ENCODE data around the gene RSPH10B2. TPM values are rescaled to one million over a fixed set of nuclear protein-coding genes. Genes with fewer than 3 reads are reported as not detected.

The RSPH10B2 gene
- total and polyA plus RNA-seq, 2 of the 13 experiments (the other 11 are each of a cell fraction or from before 2014, with no cell fraction given): 0.31 TPM; not detected in 1

DNA sequence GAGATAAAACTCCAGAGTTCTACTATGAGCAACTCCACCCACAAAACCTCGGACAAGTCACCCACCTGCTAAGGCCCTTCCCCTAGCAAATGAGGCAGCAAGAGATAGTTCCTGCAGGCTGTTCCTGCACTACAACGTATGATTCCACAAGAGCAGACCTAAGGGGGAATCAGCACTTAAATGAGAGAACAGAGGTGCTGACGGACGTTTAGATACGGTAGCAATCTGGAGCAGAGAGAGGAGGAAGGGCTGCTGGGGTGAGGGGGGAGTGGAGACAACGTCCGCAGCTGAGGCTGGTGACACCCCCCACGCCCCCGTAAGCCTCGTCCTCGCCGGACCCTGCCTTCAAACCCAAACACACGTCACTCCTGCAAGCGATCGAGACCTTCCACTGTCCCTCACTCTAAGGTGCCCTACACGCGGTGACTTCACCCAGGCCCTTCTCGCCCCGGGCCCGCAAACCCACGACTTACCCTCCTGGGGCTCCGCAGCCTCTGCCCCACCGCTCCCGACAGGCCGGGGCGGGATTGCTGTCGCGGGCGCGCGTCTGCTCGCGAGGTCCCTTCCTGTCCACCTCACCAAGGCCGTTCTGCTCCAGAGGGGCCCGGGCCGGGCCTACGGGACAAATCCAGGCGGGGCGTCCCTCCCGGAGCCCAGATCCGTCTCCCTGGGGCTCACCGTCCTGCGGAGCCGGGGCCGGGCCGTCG, 47.8 kb upstream of the RSPH10B2 start (continued):
- no peak for TF ChIP-seq HOXD1 (CRISPR knock-in tag; IDR thresholded peaks at IDR 0.05)
- 0 out of 2 replicates have a peak, but pooled peaks have one; percentile 20 for TF ChIP-seq ZNF713 (CRISPR knock-in tag; IDR thresholded peaks at IDR 0.05)
- TF ChIP-seq MAFF (IDR thresholded peaks at IDR 0.05; ENCODE audit: low read depth, low read length): no peak
- TF ChIP-seq, protein P1, sequence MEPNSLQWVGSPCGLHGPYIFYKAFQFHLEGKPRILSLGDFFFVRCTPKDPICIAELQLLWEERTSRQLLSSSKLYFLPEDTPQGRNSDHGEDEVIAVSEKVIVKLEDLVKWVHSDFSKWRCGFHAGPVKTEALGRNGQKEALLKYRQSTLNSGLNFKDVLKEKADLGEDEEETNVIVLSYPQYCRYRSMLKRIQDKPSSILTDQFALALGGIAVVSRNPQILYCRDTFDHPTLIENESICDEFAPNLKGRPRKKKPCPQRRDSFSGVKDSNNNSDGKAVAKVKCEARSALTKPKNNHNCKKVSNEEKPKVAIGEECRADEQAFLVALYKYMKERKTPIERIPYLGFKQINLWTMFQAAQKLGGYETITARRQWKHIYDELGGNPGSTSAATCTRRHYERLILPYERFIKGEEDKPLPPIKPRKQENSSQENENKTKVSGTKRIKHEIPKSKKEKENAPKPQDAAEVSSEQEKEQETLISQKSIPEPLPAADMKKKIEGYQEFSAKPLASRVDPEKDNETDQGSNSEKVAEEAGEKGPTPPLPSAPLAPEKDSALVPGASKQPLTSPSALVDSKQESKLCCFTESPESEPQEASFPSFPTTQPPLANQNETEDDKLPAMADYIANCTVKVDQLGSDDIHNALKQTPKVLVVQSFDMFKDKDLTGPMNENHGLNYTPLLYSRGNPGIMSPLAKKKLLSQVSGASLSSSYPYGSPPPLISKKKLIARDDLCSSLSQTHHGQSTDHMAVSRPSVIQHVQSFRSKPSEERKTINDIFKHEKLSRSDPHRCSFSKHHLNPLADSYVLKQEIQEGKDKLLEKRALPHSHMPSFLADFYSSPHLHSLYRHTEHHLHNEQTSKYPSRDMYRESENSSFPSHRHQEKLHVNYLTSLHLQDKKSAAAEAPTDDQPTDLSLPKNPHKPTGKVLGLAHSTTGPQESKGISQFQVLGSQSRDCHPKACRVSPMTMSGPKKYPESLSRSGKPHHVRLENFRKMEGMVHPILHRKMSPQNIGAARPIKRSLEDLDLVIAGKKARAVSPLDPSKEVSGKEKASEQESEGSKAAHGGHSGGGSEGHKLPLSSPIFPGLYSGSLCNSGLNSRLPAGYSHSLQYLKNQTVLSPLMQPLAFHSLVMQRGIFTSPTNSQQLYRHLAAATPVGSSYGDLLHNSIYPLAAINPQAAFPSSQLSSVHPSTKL (CRISPR knock-in tag; IDR thresholded peaks at IDR 0.05): peak; percentile 11; the same call in 1 of the 2 replicates
- TF ChIP-seq ZNF747 (CRISPR knock-in tag; IDR thresholded peaks at IDR 0.05; ENCODE audit: borderline replicate concordance): 0 out of 2 replicates have a peak, but pooled peaks have one; percentile 43
- TF ChIP-seq, protein P2, sequence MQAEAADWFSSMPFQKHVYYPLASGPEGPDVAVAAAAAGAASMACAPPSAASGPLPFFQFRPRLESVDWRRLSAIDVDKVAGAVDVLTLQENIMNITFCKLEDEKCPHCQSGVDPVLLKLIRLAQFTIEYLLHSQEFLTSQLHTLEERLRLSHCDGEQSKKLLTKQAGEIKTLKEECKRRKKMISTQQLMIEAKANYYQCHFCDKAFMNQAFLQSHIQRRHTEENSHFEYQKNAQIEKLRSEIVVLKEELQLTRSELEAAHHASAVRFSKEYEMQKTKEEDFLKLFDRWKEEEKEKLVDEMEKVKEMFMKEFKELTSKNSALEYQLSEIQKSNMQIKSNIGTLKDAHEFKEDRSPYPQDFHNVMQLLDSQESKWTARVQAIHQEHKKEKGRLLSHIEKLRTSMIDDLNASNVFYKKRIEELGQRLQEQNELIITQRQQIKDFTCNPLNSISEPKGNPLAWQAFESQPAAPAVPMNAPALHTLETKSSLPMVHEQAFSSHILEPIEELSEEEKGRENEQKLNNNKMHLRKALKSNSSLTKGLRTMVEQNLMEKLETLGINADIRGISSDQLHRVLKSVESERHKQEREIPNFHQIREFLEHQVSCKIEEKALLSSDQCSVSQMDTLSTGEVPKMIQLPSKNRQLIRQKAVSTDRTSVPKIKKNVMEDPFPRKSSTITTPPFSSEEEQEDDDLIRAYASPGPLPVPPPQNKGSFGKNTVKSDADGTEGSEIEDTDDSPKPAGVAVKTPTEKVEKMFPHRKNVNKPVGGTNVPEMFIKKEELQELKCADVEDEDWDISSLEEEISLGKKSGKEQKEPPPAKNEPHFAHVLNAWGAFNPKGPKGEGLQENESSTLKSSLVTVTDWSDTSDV (CRISPR knock-in tag; IDR thresholded peaks at IDR 0.05): 0 out of 2 replicates have a peak, but pooled peaks have one; percentile 21
- no peak for TF ChIP-seq ZNF883 (CRISPR knock-in tag; IDR thresholded peaks at IDR 0.05; ENCODE audit: not compliant biosample characterization)
- peak; percentile 19; the same call in 1 of the 2 replicates for TF ChIP-seq ZNF776 (CRISPR knock-in tag; IDR thresholded peaks at IDR 0.05)
- peak; percentile 9 for TF ChIP-seq MED8 (CRISPR knock-in tag; IDR thresholded peaks at IDR 0.05; ENCODE audit: insufficient replicate concordance)
- 0 out of 2 replicates have a peak, but pooled peaks have one; percentile 6 for TF ChIP-seq ZNF547 (CRISPR knock-in tag; IDR thresholded peaks at IDR 0.05)
- peak; percentile 29 for TF ChIP-seq HNRNPLL (IDR thresholded peaks at IDR 0.05; ENCODE audit: low read depth, low read length, poor library complexity, severe bottlenecking)
- TF ChIP-seq ZSCAN31 (CRISPR knock-in tag; IDR thresholded peaks at IDR 0.05; ENCODE audit: low read depth): 0 out of 2 replicates have a peak, but pooled peaks have one; percentile 2
- TF ChIP-seq, protein P3, sequence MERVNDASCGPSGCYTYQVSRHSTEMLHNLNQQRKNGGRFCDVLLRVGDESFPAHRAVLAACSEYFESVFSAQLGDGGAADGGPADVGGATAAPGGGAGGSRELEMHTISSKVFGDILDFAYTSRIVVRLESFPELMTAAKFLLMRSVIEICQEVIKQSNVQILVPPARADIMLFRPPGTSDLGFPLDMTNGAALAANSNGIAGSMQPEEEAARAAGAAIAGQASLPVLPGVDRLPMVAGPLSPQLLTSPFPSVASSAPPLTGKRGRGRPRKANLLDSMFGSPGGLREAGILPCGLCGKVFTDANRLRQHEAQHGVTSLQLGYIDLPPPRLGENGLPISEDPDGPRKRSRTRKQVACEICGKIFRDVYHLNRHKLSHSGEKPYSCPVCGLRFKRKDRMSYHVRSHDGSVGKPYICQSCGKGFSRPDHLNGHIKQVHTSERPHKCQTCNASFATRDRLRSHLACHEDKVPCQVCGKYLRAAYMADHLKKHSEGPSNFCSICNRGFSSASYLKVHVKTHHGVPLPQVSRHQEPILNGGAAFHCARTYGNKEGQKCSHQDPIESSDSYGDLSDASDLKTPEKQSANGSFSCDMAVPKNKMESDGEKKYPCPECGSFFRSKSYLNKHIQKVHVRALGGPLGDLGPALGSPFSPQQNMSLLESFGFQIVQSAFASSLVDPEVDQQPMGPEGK (CRISPR knock-in tag; IDR thresholded peaks at IDR 0.05): 0 out of 2 replicates have a peak, but pooled peaks have one; percentile 24
- TF ChIP-seq ZNF484 (CRISPR knock-in tag; IDR thresholded peaks at IDR 0.05; ENCODE audit: borderline replicate concordance, low read depth): no peak
- TF ChIP-seq, protein P4, sequence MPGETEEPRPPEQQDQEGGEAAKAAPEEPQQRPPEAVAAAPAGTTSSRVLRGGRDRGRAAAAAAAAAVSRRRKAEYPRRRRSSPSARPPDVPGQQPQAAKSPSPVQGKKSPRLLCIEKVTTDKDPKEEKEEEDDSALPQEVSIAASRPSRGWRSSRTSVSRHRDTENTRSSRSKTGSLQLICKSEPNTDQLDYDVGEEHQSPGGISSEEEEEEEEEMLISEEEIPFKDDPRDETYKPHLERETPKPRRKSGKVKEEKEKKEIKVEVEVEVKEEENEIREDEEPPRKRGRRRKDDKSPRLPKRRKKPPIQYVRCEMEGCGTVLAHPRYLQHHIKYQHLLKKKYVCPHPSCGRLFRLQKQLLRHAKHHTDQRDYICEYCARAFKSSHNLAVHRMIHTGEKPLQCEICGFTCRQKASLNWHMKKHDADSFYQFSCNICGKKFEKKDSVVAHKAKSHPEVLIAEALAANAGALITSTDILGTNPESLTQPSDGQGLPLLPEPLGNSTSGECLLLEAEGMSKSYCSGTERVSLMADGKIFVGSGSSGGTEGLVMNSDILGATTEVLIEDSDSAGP (CRISPR knock-in tag; IDR thresholded peaks at IDR 0.05; ENCODE audit: borderline replicate concordance): 0 out of 2 replicates have a peak, but pooled peaks have one; percentile 32
- peak; percentile 59; the same call in 1 of the 2 replicates for TF ChIP-seq ZNF225 (CRISPR knock-in tag; IDR thresholded peaks at IDR 0.05)
- 0 out of 2 replicates have a peak, but pooled peaks have one; percentile 22 for TF ChIP-seq AKAP8 (CRISPR knock-in tag; IDR thresholded peaks at IDR 0.05)

Measured in HepG2 (cell line).